GM13977 (cell line): Measurements from ENCODE around the gene ELF1.
"Not testable (repeated sequence)": the region's sequence is repeated elsewhere in the genome, so short reads cannot be mapped to it uniquely, and the experiment has no call there.

ENCODE experiments used
- DNase-seq: peaks from one replicate; pipeline ENCODE4 v3.0.0; 2012; ENCODE audit warnings: low spot score
- in situ Hi-C: fragments of 300-500 bp; cut with MboI; formaldehyde crosslinking; loops from one replicate; pipeline ENCODE4 v1.12.0; 2022; ENCODE audit warnings: low sequenced_read_pairs, low pct_unique_long_range_greater_than_20kb, mixed read lengths, inconsistent platforms; ENCODE audit not compliant: unreplicated experiment
- TF ChIP-seq, protein P1 (sequence below): IDR thresholded peaks from 2 replicates; pipeline ENCODE4 v1.5.1; 2012; ENCODE audit warnings: mild to moderate bottlenecking, control low read depth; ENCODE audit not compliant: insufficient read depth; ENCODE audit errors: extremely low read depth, missing control alignments

Gene ELF1

DNA sequence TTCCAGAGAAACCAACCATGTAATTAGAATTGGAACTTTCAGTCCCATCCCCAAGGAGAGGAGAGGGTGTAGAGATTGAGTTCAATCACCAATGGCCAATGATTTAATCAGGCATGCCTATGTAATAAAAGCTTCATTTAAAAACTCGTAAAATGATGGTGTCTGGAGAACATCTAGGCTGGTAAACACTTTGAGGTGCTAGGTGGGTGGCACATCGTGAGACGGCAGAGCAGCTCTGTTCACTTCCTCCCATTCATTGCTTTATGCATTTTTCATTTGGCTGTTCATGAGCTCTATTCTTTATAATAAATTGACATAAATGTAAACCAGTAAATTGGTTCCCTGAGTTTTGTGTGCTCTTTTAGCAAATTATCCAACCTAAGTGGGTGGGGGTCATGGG, 90.1 kb downstream of the ELF1 start:
- TF ChIP-seq, protein P1, sequence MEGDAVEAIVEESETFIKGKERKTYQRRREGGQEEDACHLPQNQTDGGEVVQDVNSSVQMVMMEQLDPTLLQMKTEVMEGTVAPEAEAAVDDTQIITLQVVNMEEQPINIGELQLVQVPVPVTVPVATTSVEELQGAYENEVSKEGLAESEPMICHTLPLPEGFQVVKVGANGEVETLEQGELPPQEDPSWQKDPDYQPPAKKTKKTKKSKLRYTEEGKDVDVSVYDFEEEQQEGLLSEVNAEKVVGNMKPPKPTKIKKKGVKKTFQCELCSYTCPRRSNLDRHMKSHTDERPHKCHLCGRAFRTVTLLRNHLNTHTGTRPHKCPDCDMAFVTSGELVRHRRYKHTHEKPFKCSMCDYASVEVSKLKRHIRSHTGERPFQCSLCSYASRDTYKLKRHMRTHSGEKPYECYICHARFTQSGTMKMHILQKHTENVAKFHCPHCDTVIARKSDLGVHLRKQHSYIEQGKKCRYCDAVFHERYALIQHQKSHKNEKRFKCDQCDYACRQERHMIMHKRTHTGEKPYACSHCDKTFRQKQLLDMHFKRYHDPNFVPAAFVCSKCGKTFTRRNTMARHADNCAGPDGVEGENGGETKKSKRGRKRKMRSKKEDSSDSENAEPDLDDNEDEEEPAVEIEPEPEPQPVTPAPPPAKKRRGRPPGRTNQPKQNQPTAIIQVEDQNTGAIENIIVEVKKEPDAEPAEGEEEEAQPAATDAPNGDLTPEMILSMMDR = no peak
- no peak for DNase-seq
- in situ Hi-C loops = no loop called here

DNA sequence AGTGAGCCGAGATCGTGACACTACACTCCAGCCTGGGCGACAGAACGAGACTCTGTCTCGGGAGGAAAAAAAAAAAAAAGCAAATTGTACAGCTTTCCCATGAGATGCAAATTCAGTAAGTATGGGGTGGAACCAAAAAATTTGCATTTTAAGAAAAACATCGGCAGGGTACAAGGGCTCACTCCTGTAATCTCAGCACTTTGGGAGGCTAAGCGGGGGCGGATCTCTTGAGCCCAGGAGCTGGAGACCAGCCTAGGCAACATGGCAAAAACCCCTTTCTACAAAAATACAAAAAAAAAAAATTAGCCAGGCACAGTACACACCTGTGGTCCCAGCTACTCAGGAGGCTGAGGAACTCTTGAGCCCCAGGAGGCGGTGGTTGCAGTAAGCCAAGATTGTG, 91.2 kb downstream of the ELF1 start:
- DNase-seq = no peak
- TF ChIP-seq, protein P1 = no peak
- in situ Hi-C loops = no loop called here

DNA sequence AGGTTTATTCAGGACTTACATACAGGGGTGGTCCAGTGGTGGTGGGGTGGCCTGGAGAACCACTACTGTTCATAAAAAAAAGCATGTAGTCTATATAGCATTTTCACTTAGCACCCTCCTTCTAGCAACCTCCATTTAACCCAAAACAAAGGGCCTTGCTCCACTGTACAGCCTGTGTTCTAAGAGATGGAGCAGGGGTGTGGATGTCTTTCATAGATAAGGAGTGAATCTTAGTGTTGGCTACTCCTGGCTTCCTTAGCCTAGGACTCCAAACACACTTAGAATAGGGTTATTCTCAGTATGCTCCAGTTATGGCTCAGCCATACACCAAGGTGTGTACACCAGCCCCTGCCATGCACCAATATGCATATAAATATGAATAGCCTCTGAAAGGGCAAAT, 95.2 kb downstream of the ELF1 start:
- in situ Hi-C loops = no loop called here
- TF ChIP-seq, protein P1 = no peak
- no peak for DNase-seq

DNA sequence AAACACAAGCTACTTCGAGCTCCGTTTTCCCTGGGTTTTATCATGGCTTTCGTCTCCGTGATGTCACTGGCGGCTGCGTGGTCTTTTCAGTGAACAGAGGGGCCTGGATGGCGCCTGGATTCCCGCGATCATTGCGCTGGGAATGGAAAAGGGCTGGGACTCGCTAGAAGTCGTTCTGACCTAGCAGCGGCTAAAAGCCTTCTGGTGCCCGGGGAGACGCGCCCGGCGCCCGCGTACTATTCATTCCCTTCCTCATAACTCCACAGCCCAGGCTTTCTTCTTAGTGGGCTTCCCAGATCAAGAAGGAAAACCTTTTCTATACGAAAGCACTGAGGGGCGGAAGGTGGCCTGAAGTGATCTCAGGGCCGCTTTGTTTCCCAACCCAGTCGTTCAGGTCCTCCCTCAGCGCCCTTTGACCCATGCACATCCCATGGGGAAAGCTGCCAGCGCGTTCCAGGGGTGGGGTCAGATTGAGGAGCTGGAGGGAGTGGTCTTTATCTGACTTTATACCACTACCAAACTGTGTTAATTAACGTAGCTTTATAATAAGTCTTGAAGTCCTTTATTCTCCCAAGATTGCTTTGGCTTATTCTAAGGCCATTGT, 96.6 kb downstream of the ELF1 start:
- TF ChIP-seq, protein P1 = no peak
- DNase-seq = no peak
- in situ Hi-C loops = no loop called here

DNA sequence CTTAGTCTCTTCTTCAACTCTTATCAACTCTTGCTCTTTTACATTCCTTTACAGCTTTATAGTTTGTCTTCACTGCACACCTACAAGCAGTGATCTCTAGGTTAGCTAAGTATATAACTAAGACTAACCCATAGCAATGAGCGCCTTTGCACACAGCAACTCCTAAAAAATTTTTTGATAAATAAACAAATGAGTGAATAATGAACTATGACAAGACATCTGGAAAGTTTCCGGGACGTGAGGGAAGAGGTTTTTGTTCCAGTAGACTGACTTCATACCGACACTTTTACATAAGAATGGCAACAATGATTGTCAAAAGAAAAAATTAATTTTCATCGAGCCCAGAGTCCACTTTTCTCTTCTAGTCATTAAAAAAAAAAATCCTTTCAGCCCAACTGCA, 98.3 kb downstream of the ELF1 start:
- TF ChIP-seq, protein P1 = no peak
- no peak for DNase-seq
- in situ Hi-C loops = no loop called here

DNA sequence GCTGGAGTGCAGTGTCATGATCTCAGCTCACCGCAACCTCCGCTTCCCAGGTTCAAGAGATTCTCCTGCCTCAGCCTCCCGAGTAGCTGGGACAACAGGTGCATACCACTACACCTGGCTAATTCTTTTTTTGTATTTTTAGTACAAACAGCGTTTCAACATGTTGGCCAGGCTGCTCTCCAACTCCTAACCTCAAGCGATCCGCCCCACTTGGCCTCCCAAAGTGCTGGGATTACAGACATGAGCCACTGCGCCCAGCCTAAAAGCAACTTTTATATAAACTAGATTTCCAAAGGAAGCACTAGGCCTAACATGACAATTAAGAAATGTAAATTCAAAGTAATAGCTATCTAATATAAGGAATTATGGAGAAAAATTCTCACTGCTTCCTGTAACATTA, 99.2 kb downstream of the ELF1 start:
- DNase-seq, in situ Hi-C loops: not testable (repeated sequence)

DNA sequence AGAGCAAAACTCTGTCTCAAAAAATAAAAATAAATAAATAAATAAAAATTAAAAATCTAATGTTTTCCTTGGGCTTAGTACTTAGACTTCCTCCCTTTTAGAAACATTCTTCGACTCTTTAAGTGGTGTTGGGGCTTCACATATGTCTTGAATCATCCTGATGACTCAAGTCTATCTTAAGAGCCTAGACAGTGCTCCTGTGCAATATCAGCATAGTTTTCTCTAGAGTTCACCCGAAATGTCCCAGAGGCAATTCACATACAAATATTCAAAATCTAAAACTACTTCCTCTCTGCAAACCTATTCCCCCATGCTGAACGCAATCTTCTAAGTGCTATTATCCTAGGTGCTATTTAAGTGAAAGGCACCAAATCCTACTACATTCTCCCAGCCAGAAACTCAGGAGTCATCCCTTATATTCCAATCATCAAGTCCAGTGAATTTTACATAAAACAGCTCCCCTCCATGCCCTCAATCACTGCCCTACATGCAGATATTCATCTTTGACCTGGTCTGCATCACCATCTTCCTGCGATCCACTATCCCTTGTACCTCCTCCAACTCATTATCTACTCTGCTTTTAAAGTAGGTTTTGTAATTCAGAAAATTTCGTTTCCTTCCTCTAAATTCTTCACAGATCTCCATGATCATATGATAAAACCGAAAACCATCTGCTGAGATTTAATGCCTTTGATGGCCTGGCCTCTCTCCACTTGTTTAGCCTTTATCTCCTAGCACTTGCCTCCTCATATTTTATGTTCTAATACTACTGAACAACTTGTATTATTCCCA, 102.7 kb downstream of the ELF1 start:
- in situ Hi-C loops = no loop called here
- DNase-seq = no peak
- TF ChIP-seq, protein P1 = no peak

DNA sequence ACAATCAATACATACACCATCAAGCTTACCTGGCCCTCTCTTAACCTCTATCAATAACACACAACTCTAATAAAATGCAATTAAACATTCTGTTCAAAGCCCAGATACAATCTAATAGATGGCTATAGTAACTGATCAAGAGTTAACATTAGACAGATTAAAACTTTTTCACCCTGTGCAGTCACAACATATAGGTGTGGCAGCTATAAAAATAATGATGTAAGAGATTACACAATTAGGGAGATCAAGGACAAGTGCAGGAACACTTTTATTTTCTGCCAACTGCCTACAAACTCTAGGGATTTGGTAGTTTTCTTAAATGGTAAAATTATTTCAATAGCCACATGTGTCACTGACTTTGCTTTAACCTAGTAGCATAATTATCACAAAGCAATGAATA, 104.3 kb downstream of the ELF1 start:
- in situ Hi-C loops = not testable (repeated sequence)

More for the DNA sequence above, 104.3 kb downstream of the ELF1 start:
- not testable (repeated sequence) for DNase-seq
